T-cell (primary cell): ENCODE data around the gene CTNNA1. TPM values are rescaled to one million over a fixed set of nuclear protein-coding genes. Genes with fewer than 3 reads are reported as not detected.

Experiments
- ATAC-seq, 4 experiments: fragments of 200-7000 bp in 3 of 4; fragments of 150-1000 bp in 1 of 4; cut with Tn5 transposase; replicated peaks in 1 of 4; 1 replicate in 3 of 4; 2 replicates in 1 of 4; pipeline ENCODE4 v1.10.0; 2021; ENCODE audit warnings: moderate library complexity in 3 of 4, mild to moderate bottlenecking in 2 of 4, moderate number of reproducible peaks in 1 of 4
- CTCF ChIA-PET, 2 donors: fragments of 300-600 bp; sonication (Branson Sonifier 250); formaldehyde crosslinking; loops; one replicate each; lab custom pipeline; 2022; ENCODE audit warnings: antibody characterized with exemption in 2 of 2; lab: Charles Lee
- POLR2A ChIA-PET, 2 donors: fragments of 300-600 bp; sonication (Branson Sonifier 250); formaldehyde crosslinking; loops; one replicate each; lab custom pipeline; 2022; ENCODE audit warnings: antibody characterized with exemption in 2 of 2; lab: Charles Lee
- DNase-seq, 35 experiments: peaks; one replicate each; pipeline versions ENCODE4 v3.0.0 to v3.0.0-alpha.2; 2013 to 2023
- H3K27ac ChIP-seq: one replicate; pipeline ENCODE4 v1.5.1; 2013; ENCODE audit warnings: low read length
- H3K27me3 ChIP-seq, 2 experiments: replicated peaks in 1 of 2; 1 replicate in 1 of 2; 2 replicates in 1 of 2; pipeline versions ENCODE4 v1.6.1 to v1.7.0; 2013; ENCODE audit warnings: low read length in 1 of 2, mixed read lengths in 1 of 2; ENCODE audit not compliant: control insufficient read depth in 2 of 2, insufficient read depth in 2 of 2; ENCODE audit errors: extremely low read depth in 1 of 2
- H3K36me3 ChIP-seq, 2 donors: 1 replicate in 1 of 2; 2 replicates in 1 of 2; pipeline versions ENCODE4 v1.6.1 to v1.7.0; 2013; ENCODE audit warnings: low read length in 1 of 2; ENCODE audit not compliant: control insufficient read depth in 2 of 2, insufficient read depth in 1 of 2; ENCODE audit errors: extremely low read depth in 1 of 2
- H3K4me1 ChIP-seq, 2 experiments: 1 replicate in 1 of 2; 2 replicates in 1 of 2; pipeline versions ENCODE4 v1.6.1 to v1.7.0; 2013; ENCODE audit warnings: low read length in 2 of 2, mixed read lengths in 1 of 2; ENCODE audit not compliant: insufficient read depth in 2 of 2, control insufficient read depth in 1 of 2; ENCODE audit errors: extremely low read depth in 1 of 2
- H3K4me3 ChIP-seq, 2 donors: 1 replicate in 1 of 2; 2 replicates in 1 of 2; pipeline versions ENCODE4 v1.5.1 to v1.7.0; 2013; ENCODE audit warnings: mild to moderate bottlenecking in 2 of 2, low read length in 1 of 2, moderate library complexity in 1 of 2; ENCODE audit not compliant: control insufficient read depth in 1 of 2; ENCODE audit errors: extremely low read depth in 1 of 2
- H3K9me3 ChIP-seq: 2 replicates; pipeline ENCODE4 v1.7.0; 2013
- H3K27ac Mint-ChIP-seq, 2 donors: one replicate each; pipeline ENCODE4 v1.8.0; 2020 to 2021; ENCODE audit warnings: mild to moderate bottlenecking in 2 of 2, mixed read lengths in 2 of 2
- H3K27me3 Mint-ChIP-seq, 2 donors: one replicate each; pipeline ENCODE4 v1.8.0; 2021 to 2022; ENCODE audit warnings: mixed read lengths in 2 of 2
- H3K36me3 Mint-ChIP-seq: one replicate; pipeline ENCODE4 v1.8.0; 2021; ENCODE audit warnings: mixed read lengths
- H3K4me1 Mint-ChIP-seq, 3 donors: one replicate each; pipeline ENCODE4 v1.8.0; 2020 to 2022; ENCODE audit warnings: mixed read lengths in 3 of 3, mild to moderate bottlenecking in 1 of 3
- H3K4me3 Mint-ChIP-seq, 3 donors: one replicate each; pipeline ENCODE4 v1.8.0; 2020 to 2022; ENCODE audit warnings: mild to moderate bottlenecking in 3 of 3, mixed read lengths in 3 of 3, moderate library complexity in 3 of 3
- H3K9me3 Mint-ChIP-seq, 3 donors: one replicate each; pipeline ENCODE4 v1.8.0; 2020 to 2022; ENCODE audit warnings: mixed read lengths in 3 of 3
- WGBS: methylation state at CpG from one replicate; pipeline ENCODE4 v1.1.5; 2013; ENCODE audit warnings: missing lambda C conversion rate; ENCODE audit not compliant: insufficient coverage; 5-methylcytosine and 5-hydroxymethylcytosine counted together
- total RNA-seq, 35 experiments: library from RNA in 6 of 35; stranded (reverse) in 6 of 35; fragments of 120-200 nt in 1 of 35; gene quantifications; one replicate each; pipeline versions ENCODE4 v1.2.1 to v1.2.4 and lab custom pipeline; 2013 to 2026

The CTNNA1 gene
- total RNA-seq, 5 donors from 2014 or later (not counting 1 experiment from before 2014, with no cell fraction given) = 13.5 to 33.3 (median 18.5) TPM

DNA sequence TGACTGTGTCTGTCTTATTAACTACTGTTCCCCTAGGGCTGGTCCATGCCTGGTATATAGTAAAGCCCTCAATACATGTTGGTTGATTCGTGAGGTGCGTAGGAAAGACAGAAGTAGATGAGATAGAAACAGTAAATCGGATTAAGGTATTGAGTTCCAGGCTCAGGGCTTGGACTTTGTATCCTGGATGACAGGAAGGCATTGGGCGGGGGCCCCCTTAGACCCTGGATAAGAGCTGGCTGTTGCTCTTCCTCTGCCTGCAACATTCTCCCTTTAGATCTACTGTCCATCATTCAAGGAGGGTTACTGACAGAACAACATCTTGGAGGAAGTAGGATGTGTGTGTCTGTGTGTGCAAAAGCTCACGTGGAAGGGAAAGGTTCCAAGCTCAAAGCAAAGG, 31.2 kb upstream of the CTNNA1 start:
- ChIA-PET CTCF (no interaction called here), POLR2A (no interaction called here)

DNA sequence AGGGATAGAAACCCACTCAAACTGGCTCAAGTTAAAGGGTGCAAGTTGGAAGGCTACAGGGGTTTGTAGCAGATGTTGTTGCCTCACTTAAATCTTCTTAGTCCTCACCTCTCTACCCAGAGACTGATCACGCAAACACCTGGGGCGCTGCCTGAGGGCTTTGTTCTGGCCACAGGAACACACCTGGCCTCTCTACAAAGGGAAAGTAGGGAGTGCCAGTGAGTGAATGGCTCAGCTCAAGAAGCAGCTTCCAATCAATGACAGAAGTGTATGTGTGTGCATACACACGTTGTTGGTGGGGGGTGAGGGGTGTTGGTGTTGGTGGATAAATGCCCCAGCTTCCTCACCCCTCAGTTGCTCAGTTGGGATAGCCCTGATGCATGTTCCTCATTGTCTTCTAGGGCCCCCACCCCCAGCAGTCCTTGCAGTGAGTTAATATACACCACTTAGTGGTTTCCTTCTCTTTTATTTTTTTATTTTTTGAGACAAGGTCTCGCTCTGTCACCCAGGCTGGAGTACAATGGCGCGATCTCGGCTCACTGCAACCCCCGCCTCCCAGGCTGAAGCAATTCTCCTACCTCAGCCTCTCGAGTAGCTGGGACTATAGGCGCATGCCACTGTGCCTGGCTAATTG, 30.6 kb upstream of the CTNNA1 start:
- POLR2A ChIA-PET = no interaction called here
- H3K9me3 Mint-ChIP-seq = no peaks in the 10 kb centered on the region
- CTCF ChIA-PET = no interaction called here
- no peak overlapping the region for H3K27ac Mint-ChIP-seq
- H3K36me3 ChIP-seq = no peaks in the 10 kb centered on the region
- no peaks in the 10 kb centered on the region for H3K9me3 ChIP-seq
- ATAC-seq = no peak
- no peak overlapping the region for H3K4me3 ChIP-seq
- H3K4me3 Mint-ChIP-seq = no peak overlapping the region
- H3K36me3 Mint-ChIP-seq = no peaks in the 10 kb centered on the region
- DNase-seq = no peak
- peaks cover 11 to 21% (median 11%) of the 10 kb centered on the region in 3 donors for H3K4me1 Mint-ChIP-seq
- no peak overlapping the region for H3K27ac ChIP-seq
- peaks cover 2 to 48% of the 10 kb centered on the region in 2 experiments for H3K27me3 ChIP-seq
- H3K27me3 Mint-ChIP-seq = peaks cover 50 to 58% of the 10 kb centered on the region in 2 donors
- H3K4me1 ChIP-seq = peaks cover 3 to 8% of the 10 kb centered on the region in 2 experiments
- WGBS = 70% methylated on average over 2 of the region's 10 CpGs

More for the DNA sequence above, 31.2 kb upstream of the CTNNA1 start:
- Histone ChIP-seq H3K36me3 (no peaks in the 10 kb centered on the region), H3K4me3 (no peak overlapping the region), H3K4me1 (peaks cover 0 to 8% of the 10 kb centered on the region in 2 experiments), H3K27ac (no peak overlapping the region), H3K27me3 (peaks cover 2 to 48% of the 10 kb centered on the region in 2 experiments), H3K9me3 (no peaks in the 10 kb centered on the region)
- Mint-ChIP-seq H3K4me1 (peaks cover 4 to 14% (median 4%) of the 10 kb centered on the region in 3 donors), H3K36me3 (no peaks in the 10 kb centered on the region), H3K4me3 (no peak overlapping the region), H3K27ac (no peak overlapping the region), H3K9me3 (no peaks in the 10 kb centered on the region), H3K27me3 (peaks cover 48 to 58% of the 10 kb centered on the region in 2 donors)
- DNase-seq (no peak), ATAC-seq (no peak)
- WGBS = 49% methylated on average over 2 of the region's 5 CpGs

DNA sequence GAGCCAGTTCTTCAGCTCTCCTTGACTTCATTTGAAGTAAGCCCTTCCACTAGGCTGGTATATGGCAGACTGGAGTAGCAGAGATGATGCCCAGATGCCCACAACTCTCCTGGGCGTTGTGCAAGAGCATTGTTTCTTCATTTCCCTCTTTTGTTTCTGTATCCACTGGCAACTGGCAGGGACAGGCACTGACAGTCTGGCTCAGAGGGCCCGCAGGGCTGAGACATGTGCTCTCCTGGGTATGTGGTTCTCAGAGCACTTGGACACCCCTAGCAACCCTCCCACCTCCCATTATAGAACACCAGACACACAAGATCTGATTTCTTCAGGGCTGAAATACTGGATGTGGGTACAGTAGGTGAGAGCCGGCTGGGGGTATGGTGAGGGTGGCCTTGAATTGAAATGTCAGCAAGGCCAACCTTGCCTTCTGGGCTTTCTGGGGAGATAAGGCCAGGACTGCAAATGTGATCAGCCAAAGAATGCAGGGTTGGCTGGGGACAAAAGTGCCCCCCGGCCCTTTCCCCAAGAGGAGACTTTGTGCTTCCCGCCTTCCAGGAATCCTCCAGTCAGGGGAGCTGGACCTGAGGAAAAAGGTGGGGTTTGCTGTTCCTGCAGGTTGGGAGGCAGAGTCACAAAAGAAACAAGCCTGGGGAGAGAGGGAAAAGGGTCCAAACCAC, 28.6 kb upstream of the CTNNA1 start:
- Mint-ChIP-seq H3K27me3 (peaks cover 51 to 65% of the 10 kb centered on the region in 2 donors), H3K4me1 (peaks cover 11 to 22% (median 11%) of the 10 kb centered on the region in 3 donors), H3K9me3 (no peaks in the 10 kb centered on the region), H3K4me3 (no peak overlapping the region), H3K36me3 (no peaks in the 10 kb centered on the region), H3K27ac (no peak overlapping the region)
- no peak for DNase-seq
- H3K36me3 ChIP-seq = no peaks in the 10 kb centered on the region
- no peak overlapping the region for H3K27ac ChIP-seq
- no peak for ATAC-seq
- H3K4me1 ChIP-seq = peaks cover 3 to 8% of the 10 kb centered on the region in 2 experiments
- 78% methylated on average over 4 of the region's 5 CpGs for WGBS
- H3K27me3 ChIP-seq = peaks cover 0 to 47% of the 10 kb centered on the region in 2 experiments
- ChIA-PET CTCF (no interaction called here), POLR2A (no interaction called here)
- H3K9me3 ChIP-seq = no peaks in the 10 kb centered on the region
- H3K4me3 ChIP-seq = no peak overlapping the region

DNA sequence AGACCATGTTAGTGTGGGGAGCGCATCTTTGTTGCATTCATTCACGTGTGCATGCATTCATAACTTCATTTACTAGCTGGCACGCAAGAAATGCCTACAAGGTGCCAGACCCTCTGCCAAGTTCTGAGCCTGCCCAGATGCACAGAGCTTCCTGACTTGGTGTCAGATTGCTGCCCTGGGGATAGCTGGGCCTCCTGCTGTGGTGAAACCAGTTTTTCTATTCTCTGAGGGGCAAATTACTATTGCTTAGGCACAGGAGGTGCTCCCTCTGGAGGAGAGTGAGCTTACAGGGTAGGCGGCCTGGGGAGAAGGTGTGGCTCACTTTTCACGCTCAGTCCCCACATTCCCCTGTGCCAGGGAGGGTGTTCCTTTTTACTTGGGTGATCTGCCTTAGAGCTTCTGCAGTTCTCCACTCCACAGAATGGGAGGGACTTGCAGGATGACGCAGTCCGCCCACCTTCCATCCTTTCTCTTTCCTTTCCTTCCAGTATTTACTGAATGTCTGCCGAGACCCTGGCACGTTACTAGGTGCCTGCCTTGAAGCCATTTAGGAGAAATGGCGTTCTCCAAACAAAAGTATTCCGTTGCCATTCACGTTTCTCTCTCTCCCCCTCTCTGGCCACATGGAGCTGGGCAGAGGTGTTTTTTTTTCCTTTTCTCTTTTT, 27.9 kb upstream of the CTNNA1 start:
- Histone ChIP-seq H3K27me3 (peaks cover 0 to 47% of the 10 kb centered on the region in 2 experiments), H3K9me3 (no peaks in the 10 kb centered on the region), H3K36me3 (no peaks in the 10 kb centered on the region), H3K4me1 (peaks cover 3 to 8% of the 10 kb centered on the region in 2 experiments), H3K4me3 (no peak overlapping the region), H3K27ac (no peak overlapping the region)
- WGBS = 98% methylated on average over 7 of the region's 12 CpGs
- peaks cover 55 to 65% of the 10 kb centered on the region in 2 donors for H3K27me3 Mint-ChIP-seq
- H3K9me3 Mint-ChIP-seq = no peaks in the 10 kb centered on the region
- DNase-seq (peak in 1 of 35 experiments; percentile 5), ATAC-seq (no peak)
- H3K4me1 Mint-ChIP-seq = peaks cover 11 to 22% (median 11%) of the 10 kb centered on the region in 3 donors
- no peaks in the 10 kb centered on the region for H3K36me3 Mint-ChIP-seq
- POLR2A ChIA-PET = no interaction called here
- CTCF ChIA-PET = no interaction called here
- H3K27ac Mint-ChIP-seq = no peak overlapping the region
- H3K4me3 Mint-ChIP-seq = peak overlapping the region in 1 of 3 donors; percentile 22

DNA sequence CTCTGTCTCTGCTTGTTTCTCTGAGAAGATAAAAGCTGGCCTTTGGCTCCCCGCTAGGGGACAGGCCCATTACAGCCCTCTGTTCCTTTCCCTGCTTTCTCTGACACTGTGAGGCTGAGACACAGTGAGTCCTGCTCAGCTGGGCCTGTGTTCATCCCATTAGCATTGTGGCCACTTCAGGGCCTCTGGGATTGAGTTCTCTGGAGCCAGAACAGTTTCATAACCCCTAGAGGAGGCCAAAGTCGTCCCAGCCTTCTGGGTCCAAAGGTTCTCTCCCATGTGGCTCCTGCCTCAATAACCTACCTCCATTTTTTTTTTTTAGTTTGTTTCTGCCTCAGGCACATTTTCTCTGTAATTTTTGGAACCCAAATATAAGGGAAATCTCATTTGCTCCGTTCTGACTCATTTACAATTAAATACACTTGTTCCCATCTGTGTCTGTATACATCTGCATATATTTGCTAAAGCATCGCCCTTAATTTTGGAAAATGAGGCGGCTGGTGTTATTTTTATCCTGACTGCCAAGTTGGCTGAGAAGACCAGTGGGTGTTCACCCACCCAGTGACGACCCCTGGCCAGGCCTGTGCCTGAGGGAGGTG, 27.3 kb upstream of the CTNNA1 start:
- H3K27me3 Mint-ChIP-seq = peaks cover 54 to 67% of the 10 kb centered on the region in 2 donors
- H3K9me3 Mint-ChIP-seq = no peaks in the 10 kb centered on the region
- H3K4me1 Mint-ChIP-seq = peaks cover 11 to 22% (median 11%) of the 10 kb centered on the region in 3 donors
- H3K9me3 ChIP-seq = no peaks in the 10 kb centered on the region
- H3K27me3 ChIP-seq = peaks cover 0 to 48% of the 10 kb centered on the region in 2 experiments
- no peak overlapping the region for H3K4me3 ChIP-seq
- ChIA-PET CTCF (no interaction called here), POLR2A (no interaction called here)
- H3K36me3 ChIP-seq = no peaks in the 10 kb centered on the region
- no peak overlapping the region for H3K27ac ChIP-seq
- WGBS = 40% methylated on average over 2 of the region's 6 CpGs
- peaks cover 3 to 8% of the 10 kb centered on the region in 2 experiments for H3K4me1 ChIP-seq
- H3K36me3 Mint-ChIP-seq = no peaks in the 10 kb centered on the region
- DNase-seq = no peak
- ATAC-seq = no peak
- H3K27ac Mint-ChIP-seq = no peak overlapping the region
- H3K4me3 Mint-ChIP-seq = no peak overlapping the region

DNA sequence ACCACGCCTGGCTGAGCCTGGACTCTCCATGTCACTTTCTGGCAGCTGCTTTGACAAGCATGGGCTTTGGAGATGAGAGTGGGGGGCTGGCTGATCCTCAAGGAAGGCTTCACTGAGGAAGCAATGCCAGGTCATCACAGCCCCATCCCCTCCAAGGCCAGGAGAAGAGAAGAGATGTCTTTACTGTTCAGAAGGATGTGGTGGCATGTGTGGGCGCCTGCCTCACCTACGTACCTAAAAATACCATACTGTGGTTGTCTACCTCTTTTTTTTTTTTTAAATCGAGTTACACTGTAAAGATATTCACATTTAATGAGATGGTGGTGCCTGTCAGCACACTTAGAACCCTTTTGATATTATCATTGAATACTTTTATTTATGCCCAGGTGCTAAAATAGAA, 26.4 kb upstream of the CTNNA1 start:
- Mint-ChIP-seq H3K27ac (no peak overlapping the region), H3K36me3 (no peaks in the 10 kb centered on the region), H3K4me3 (no peak overlapping the region), H3K9me3 (no peaks in the 10 kb centered on the region), H3K27me3 (peaks cover 46 to 58% of the 10 kb centered on the region in 2 donors), H3K4me1 (peaks cover 11 to 22% (median 11%) of the 10 kb centered on the region in 3 donors)
- peak in 1 of 4 experiments; percentile 38 for ATAC-seq
- WGBS = no CpG with 5 or more reads among the region's 4 CpGs
- DNase-seq = peak in 1 of 35 experiments; percentile 1
- POLR2A ChIA-PET = no interaction called here
- no peaks in the 10 kb centered on the region for H3K9me3 ChIP-seq
- no peaks in the 10 kb centered on the region for H3K36me3 ChIP-seq
- peaks cover 0 to 51% of the 10 kb centered on the region in 2 experiments for H3K27me3 ChIP-seq
- no peak overlapping the region for H3K27ac ChIP-seq
- H3K4me3 ChIP-seq = peak overlapping the region in 1 of 2 donors; percentile 8
- peaks cover 3 to 8% of the 10 kb centered on the region in 2 experiments for H3K4me1 ChIP-seq
- CTCF ChIA-PET = no interaction called here
